ENCODE measurements around the gene THRAP3.

DNA sequence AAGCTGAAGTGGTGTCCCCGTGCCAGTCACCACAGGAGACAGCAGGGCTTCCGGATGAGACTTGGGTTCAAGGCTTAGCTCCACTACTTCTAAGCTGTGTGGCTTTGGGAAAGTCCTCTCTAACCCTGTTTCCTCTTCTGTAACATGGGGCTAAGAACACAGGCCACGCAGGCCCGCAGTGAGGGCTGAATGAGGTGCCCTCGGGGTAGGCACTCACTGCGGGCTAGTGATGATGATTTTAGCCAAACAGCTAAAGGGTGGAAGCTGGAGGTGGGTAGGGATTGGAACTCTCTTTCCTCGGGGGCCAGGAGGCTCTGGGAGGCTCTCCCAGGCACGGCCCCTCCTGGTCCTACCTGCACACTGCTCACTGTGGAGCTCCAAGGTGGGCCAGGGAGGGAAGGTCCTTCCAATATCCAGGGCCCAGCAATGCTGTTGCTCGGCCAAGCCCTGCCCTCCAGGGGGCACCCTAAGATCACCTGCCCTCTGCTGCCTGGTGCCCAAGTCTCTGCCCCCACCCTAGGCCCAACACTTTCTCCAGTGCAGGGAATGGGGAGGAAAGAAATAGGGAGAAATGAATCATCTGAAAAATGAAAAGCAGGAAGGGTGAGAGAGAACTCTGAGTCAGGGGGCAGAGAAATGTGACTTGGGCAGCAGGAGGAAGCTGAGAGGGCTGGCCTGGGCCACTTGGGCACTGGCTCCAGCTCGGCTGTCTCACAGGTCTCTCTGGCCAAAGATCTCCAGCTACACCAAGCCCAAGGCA lies 118.4 kb downstream of the THRAP3 start:
- TF ChIP-seq, protein P1, sequence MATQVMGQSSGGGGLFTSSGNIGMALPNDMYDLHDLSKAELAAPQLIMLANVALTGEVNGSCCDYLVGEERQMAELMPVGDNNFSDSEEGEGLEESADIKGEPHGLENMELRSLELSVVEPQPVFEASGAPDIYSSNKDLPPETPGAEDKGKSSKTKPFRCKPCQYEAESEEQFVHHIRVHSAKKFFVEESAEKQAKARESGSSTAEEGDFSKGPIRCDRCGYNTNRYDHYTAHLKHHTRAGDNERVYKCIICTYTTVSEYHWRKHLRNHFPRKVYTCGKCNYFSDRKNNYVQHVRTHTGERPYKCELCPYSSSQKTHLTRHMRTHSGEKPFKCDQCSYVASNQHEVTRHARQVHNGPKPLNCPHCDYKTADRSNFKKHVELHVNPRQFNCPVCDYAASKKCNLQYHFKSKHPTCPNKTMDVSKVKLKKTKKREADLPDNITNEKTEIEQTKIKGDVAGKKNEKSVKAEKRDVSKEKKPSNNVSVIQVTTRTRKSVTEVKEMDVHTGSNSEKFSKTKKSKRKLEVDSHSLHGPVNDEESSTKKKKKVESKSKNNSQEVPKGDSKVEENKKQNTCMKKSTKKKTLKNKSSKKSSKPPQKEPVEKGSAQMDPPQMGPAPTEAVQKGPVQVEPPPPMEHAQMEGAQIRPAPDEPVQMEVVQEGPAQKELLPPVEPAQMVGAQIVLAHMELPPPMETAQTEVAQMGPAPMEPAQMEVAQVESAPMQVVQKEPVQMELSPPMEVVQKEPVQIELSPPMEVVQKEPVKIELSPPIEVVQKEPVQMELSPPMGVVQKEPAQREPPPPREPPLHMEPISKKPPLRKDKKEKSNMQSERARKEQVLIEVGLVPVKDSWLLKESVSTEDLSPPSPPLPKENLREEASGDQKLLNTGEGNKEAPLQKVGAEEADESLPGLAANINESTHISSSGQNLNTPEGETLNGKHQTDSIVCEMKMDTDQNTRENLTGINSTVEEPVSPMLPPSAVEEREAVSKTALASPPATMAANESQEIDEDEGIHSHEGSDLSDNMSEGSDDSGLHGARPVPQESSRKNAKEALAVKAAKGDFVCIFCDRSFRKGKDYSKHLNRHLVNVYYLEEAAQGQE (IDR thresholded peaks at IDR 0.05; ENCODE audit: insufficient read depth in 1 of 2, low read depth in 2 of 2, low read length in 2 of 2) = no peak
- TF ChIP-seq SIN3A (IDR thresholded peaks at IDR 0.05; ENCODE audit: borderline replicate concordance, insufficient read depth, low read length) = no peak
- TF ChIP-seq POLR2AphosphoS5 (IDR thresholded peaks at IDR 0.05; ENCODE audit: low read depth, low read length) = no peak
- no peak for TF ChIP-seq FOXP2 (optimal IDR thresholded peaks at IDR 0.05; ENCODE audit: borderline replicate concordance, extremely low read depth, extremely low read length, insufficient read depth)
- no peak for TF ChIP-seq TAF1 (IDR thresholded peaks at IDR 0.05; ENCODE audit: borderline replicate concordance, insufficient read depth, low read length)
